AG10803 (cell line): Measurements from ENCODE around the gene ZMIZ1.

Experiments used
- DNase-seq: peaks from one replicate; pipeline ENCODE4 v3.0.0; 2010; ENCODE audit warnings: low read depth
- H3K4me3 ChIP-seq: 2 replicates; pipeline ENCODE4 v1.5.1; 2011; ENCODE audit warnings: mild to moderate bottlenecking, low read length, control low read depth
- CTCF ChIP-seq: conservative IDR thresholded peaks from 2 replicates; pipeline ENCODE4 v1.5.1; 2011; ENCODE audit warnings: mild to moderate bottlenecking, low read length, control low read depth, inconsistent platforms

The ZMIZ1 gene

GRCh38 chr10:79159785-79160184 lies 91.0 kb downstream of the ZMIZ1 start:
- H3K4me3 ChIP-seq = peak overlapping the region; percentile 9; the same call in 1 of the 2 replicates
- DNase-seq = peak; percentile 75
- no peak for TF ChIP-seq CTCF

- no peak overlapping the region for H3K4me3 ChIP-seq
- TF ChIP-seq CTCF = no peak
- no peak for DNase-seq
These were observed 91.4 kb downstream of the ZMIZ1 start for GRCh38 chr10:79160191-79160590.

- TF ChIP-seq CTCF = no peak
- H3K4me3 ChIP-seq = no peak overlapping the region
- DNase-seq = no peak
These were observed 92.8 kb downstream of the ZMIZ1 start for GRCh38 chr10:79161557-79161956.

GRCh38 chr10:79162022-79162421 lies 93.3 kb downstream of the ZMIZ1 start:
- DNase-seq = no peak
- no peak overlapping the region for H3K4me3 ChIP-seq
- TF ChIP-seq CTCF = no peak

GRCh38 chr10:79162861-79163665 lies 94.3 kb downstream of the ZMIZ1 start:
- H3K4me3 ChIP-seq = no peak overlapping the region
- TF ChIP-seq CTCF = no peak
- DNase-seq = peak; percentile 71

- H3K4me3 ChIP-seq = no peak overlapping the region
- TF ChIP-seq CTCF = no peak
- no peak for DNase-seq
These were observed 94.9 kb downstream of the ZMIZ1 start for GRCh38 chr10:79163666-79163975.

GRCh38 chr10:79164075-79164474 lies 95.3 kb downstream of the ZMIZ1 start:
- no peak for DNase-seq
- H3K4me3 ChIP-seq = no peak overlapping the region
- no peak for TF ChIP-seq CTCF
